IMR-90 (cell line): ENCODE results near the gene MAP3K13. TPM values are rescaled to one million over a fixed set of nuclear protein-coding genes. Genes with fewer than 3 reads are reported as not detected.
"Not testable (repeated sequence)": the region's sequence is repeated elsewhere in the genome, so short reads cannot be mapped to it uniquely, and the experiment has no call there.

Experiments used
- ATAC-seq: fragments of 200-7000 bp; cut with Tn5 transposase; 2 replicates; pipeline ENCODE4 v1.9.1; 2020; ENCODE audit warnings: low read depth, mild to moderate bottlenecking, moderate library complexity
- BruUV-seq: library from RNA; stranded (reverse); fragments of 400-500 nt; replicated peaks from 2 replicates; lab custom pipeline; 2021; lab: Mats Ljungman, UMichigan
- CTCF ChIA-PET: fragments of 300-600 bp; formaldehyde crosslinking; extraction: SDS; loops from one replicate; lab custom pipeline; 2021; ENCODE audit warnings: antibody characterized with exemption; lab: Yijun Ruan, JAX
- POLR2A ChIA-PET: fragments of 300-600 bp; sonication (Branson Sonifier 250); formaldehyde crosslinking; loops from one replicate; lab custom pipeline; 2022; ENCODE audit warnings: antibody characterized with exemption; ENCODE audit not compliant: unreplicated experiment; lab: Charles Lee
- DNase-seq: peaks from one replicate; pipeline ENCODE4 v3.0.0; 2013
- H2AFZ ChIP-seq: replicated peaks from 2 replicates; pipeline ENCODE3; 2013; ENCODE audit warnings: low read length, mild to moderate bottlenecking; ENCODE audit not compliant: poor library complexity
- H2AK5ac ChIP-seq: 2 replicates; pipeline ENCODE4 v1.6.1; 2013; ENCODE audit warnings: low read depth, low read length, inconsistent platforms
- H2AK9ac ChIP-seq: replicated peaks from 2 replicates; pipeline ENCODE3; 2013; ENCODE audit warnings: mild to moderate bottlenecking, low read depth, low read length, moderate library complexity; ENCODE audit not compliant: poor library complexity
- H2BK120ac ChIP-seq: 2 replicates; pipeline ENCODE4 v1.6.1; 2013; ENCODE audit warnings: low read depth, low read length, inconsistent platforms
- H2BK15ac ChIP-seq: 3 replicates; pipeline ENCODE4 v1.6.1; 2013; ENCODE audit warnings: low read depth, low read length, inconsistent platforms
- H2BK20ac ChIP-seq: 2 replicates; pipeline ENCODE4 v1.6.1; 2013; ENCODE audit warnings: low read depth, mild to moderate bottlenecking, inconsistent platforms, low read length, moderate library complexity
- H2BK5ac ChIP-seq: 2 replicates; pipeline ENCODE4 v1.6.1; 2013; ENCODE audit warnings: mild to moderate bottlenecking, low read depth, low read length, inconsistent platforms; ENCODE audit not compliant: poor library complexity, severe bottlenecking
- H3K14ac ChIP-seq: replicated peaks from 2 replicates; pipeline ENCODE4 v1.6.1; 2013; ENCODE audit warnings: low read depth, low read length, inconsistent platforms
- H3K18ac ChIP-seq: 2 replicates; pipeline ENCODE4 v1.6.1; 2013; ENCODE audit warnings: low read depth, low read length, control low read depth
- H3K23ac ChIP-seq: 2 replicates; pipeline ENCODE4 v1.6.1; 2013; ENCODE audit warnings: low read depth, low read length, inconsistent platforms
- H3K27ac ChIP-seq: 2 replicates; pipeline ENCODE4 v1.5.1; 2013; ENCODE audit warnings: mild to moderate bottlenecking, control low read depth, low read length; ENCODE audit not compliant: insufficient read depth
- H3K27me3 ChIP-seq: 2 replicates; pipeline ENCODE4 v1.6.1; 2013; ENCODE audit warnings: low read length; ENCODE audit not compliant: control insufficient read depth, insufficient read depth
- H3K36me3 ChIP-seq: 2 replicates; pipeline ENCODE4 v1.6.1; 2013; ENCODE audit warnings: low read length, mixed read lengths; ENCODE audit not compliant: control insufficient read depth, insufficient read depth
- H3K4ac ChIP-seq: 2 replicates; pipeline ENCODE4 v1.6.1; 2013; ENCODE audit warnings: low read depth, low read length, inconsistent platforms
- H3K4me1 ChIP-seq: 2 replicates; pipeline ENCODE4 v1.6.1; 2013; ENCODE audit warnings: low read length, mixed read lengths; ENCODE audit not compliant: control insufficient read depth, insufficient read depth
- H3K4me2 ChIP-seq: 2 replicates; pipeline ENCODE4 v1.6.1; 2013; ENCODE audit warnings: low read depth, mild to moderate bottlenecking, control low read depth, low read length, moderate library complexity
- H3K4me3 ChIP-seq: 2 replicates; pipeline ENCODE4 v1.5.1; 2013; ENCODE audit warnings: low read depth, mild to moderate bottlenecking, control low read depth, low read length, moderate library complexity; ENCODE audit not compliant: insufficient read depth
- H3K56ac ChIP-seq: 2 replicates; pipeline ENCODE4 v1.6.1; 2013; ENCODE audit warnings: low read length, inconsistent platforms; ENCODE audit not compliant: insufficient read depth; ENCODE audit errors: extremely low read depth
- H3K79me1 ChIP-seq, 2 experiments: 2 replicates each; pipeline ENCODE4 v1.6.1; 2013; ENCODE audit warnings: low read length in 2 of 2, inconsistent platforms in 1 of 2, low read depth in 1 of 2
- H3K9ac ChIP-seq: 2 replicates; pipeline ENCODE4 v1.6.1; 2013; ENCODE audit warnings: low read depth, low read length, control low read depth
- H3K9me1 ChIP-seq: 2 replicates; pipeline ENCODE4 v1.6.1; 2013; ENCODE audit warnings: low read length, inconsistent platforms; ENCODE audit not compliant: insufficient read depth
- H3K9me3 ChIP-seq: 2 replicates; pipeline ENCODE4 v1.6.1; 2013; ENCODE audit warnings: low read length; ENCODE audit not compliant: control insufficient read depth, insufficient read depth
- H4K20me1 ChIP-seq: 2 replicates; pipeline ENCODE4 v1.6.1; 2013; ENCODE audit warnings: low read length, inconsistent platforms; ENCODE audit not compliant: insufficient read depth
- H4K5ac ChIP-seq: 2 replicates; pipeline ENCODE4 v1.6.1; 2013; ENCODE audit warnings: mild to moderate bottlenecking, low read depth, low read length, control low read depth
- H4K8ac ChIP-seq, 2 experiments: 2 replicates each; pipeline ENCODE4 v1.6.1; 2013; ENCODE audit warnings: low read depth in 2 of 2, low read length in 2 of 2, control low read depth in 1 of 2, inconsistent platforms in 1 of 2
- H4K91ac ChIP-seq: 2 replicates; pipeline ENCODE4 v1.6.1; 2013; ENCODE audit warnings: low read depth, low read length, inconsistent platforms; ENCODE audit not compliant: insufficient read depth
- CHD1 ChIP-seq: IDR thresholded peaks from 2 replicates; pipeline ENCODE4 v1.6.1; 2012; ENCODE audit warnings: low read depth, low read length, improper control_type of control experiment
- POLR2A ChIP-seq: IDR thresholded peaks from 2 replicates; pipeline ENCODE4 v1.6.1; 2012; ENCODE audit warnings: mild to moderate bottlenecking, low read depth, low read length
- RAD21 ChIP-seq: IDR thresholded peaks from 2 replicates; pipeline ENCODE4 v1.6.1; 2012; ENCODE audit warnings: low read length, improper control_type of control experiment
- WGBS, 2 experiments: methylation state at CpG; one replicate each; pipeline versions ENCODE4 v1.1.5 to v1.1.7; 2013; ENCODE audit warnings: missing lambda C conversion rate in 2 of 2; ENCODE audit not compliant: insufficient read length in 1 of 2; ENCODE audit errors: extremely low coverage in 2 of 2; 5-methylcytosine and 5-hydroxymethylcytosine counted together
- dilution Hi-C: fragments of 300-500 bp; cut with HindIII; formaldehyde crosslinking; loops from one replicate; pipeline ENCODE4 v1.14.3; 2018; ENCODE audit warnings: low sequenced_read_pairs; ENCODE audit not compliant: unreplicated experiment
- in situ Hi-C: fragments of 300-500 bp; cut with MboI; formaldehyde crosslinking; loops from 3 replicates; pipeline ENCODE4 v1.14.3; 2019; ENCODE audit warnings: low sequenced_read_pairs, inconsistent platforms, mixed read lengths
- intact Hi-C: fragments of 100-400 bp; cut with micrococcal nuclease; formaldehyde crosslinking; loops from 2 replicates; pipeline ENCODE4 v1.10.0; 2022
- polyA plus RNA-seq, 3 experiments: library from polyadenylated mRNA; depleted of rRNA; stranded (reverse); fragments of >200 nt; gene quantifications; 2 replicates each; pipeline ENCODE4 v1.2.3, GENCODE V29; 2012; ENCODE audit warnings: low replicate concordance in 1 of 3
- total RNA-seq: library from RNA; depleted of rRNA; stranded (reverse); fragments of >200 nt; gene quantifications from 2 replicates; pipeline ENCODE4 v1.2.3, GENCODE V29; 2012

The MAP3K13 gene
- total and polyA plus RNA-seq, 2 of the 4 experiments (the other 2 are of a cell fraction), result 9.9 to 17.6 TPM

- DNase-seq (peak; percentile 2), ATAC-seq (no peak)
- in situ Hi-C loops, result no loop called here
- H3K23ac ChIP-seq, result no peak overlapping the region
- WGBS, 2 experiments, result 87% methylated on average over 3 of the region's 15 CpGs; no CpG with 5 or more reads in 1 of the 2 experiments
- H3K9ac ChIP-seq, result no peak overlapping the region
- H4K20me1 ChIP-seq, result no peaks in the 10 kb centered on the region
- H3K56ac ChIP-seq, result no peak overlapping the region
- H3K18ac ChIP-seq, result no peak overlapping the region
- H2BK15ac ChIP-seq, result no peak overlapping the region
- H3K36me3 ChIP-seq, result peaks cover 10% of the 10 kb centered on the region
- no peak overlapping the region for H4K91ac ChIP-seq
- dilution Hi-C loops, result no loop called here
- no peak overlapping the region for H2AK5ac ChIP-seq
- no peak overlapping the region for H4K8ac ChIP-seq
- no peaks in the 10 kb centered on the region for H3K9me3 ChIP-seq
- no peak overlapping the region for H3K4ac ChIP-seq
- H3K27me3 ChIP-seq, result no peaks in the 10 kb centered on the region
- intact Hi-C loops, result no loop called here
- H3K4me2 ChIP-seq, result no peak overlapping the region
- H2AFZ ChIP-seq, result no peak overlapping the region
- ChIA-PET POLR2A (no interaction called here), CTCF (no interaction called here)
- H3K9me1 ChIP-seq, result no peaks in the 10 kb centered on the region
- no peak overlapping the region for H2BK20ac ChIP-seq
- H3K27ac ChIP-seq, result no peak overlapping the region
- H2AK9ac ChIP-seq, result no peak overlapping the region
- TF ChIP-seq RAD21 (no peak), POLR2A (no peak), CHD1 (no peak)
- no peaks in the 10 kb centered on the region for H3K4me1 ChIP-seq
- H3K79me1 ChIP-seq, result no peaks in the 10 kb centered on the region
- no TSS peak for BruUV-seq
- H3K4me3 ChIP-seq, result no peak overlapping the region
- H2BK5ac ChIP-seq, result no peak overlapping the region
- H2BK120ac ChIP-seq, result no peak overlapping the region
- H3K14ac ChIP-seq, result no peak overlapping the region
- no peak overlapping the region for H4K5ac ChIP-seq
These were observed 110.4 kb downstream of the MAP3K13 start for GRCh38 chr3:185473290-185473815.

- H4K8ac ChIP-seq, H3K27me3 ChIP-seq, H3K14ac ChIP-seq, H3K4me2 ChIP-seq, DNase-seq, H4K20me1 ChIP-seq, H2BK20ac ChIP-seq, BruUV-seq, H3K4me3 ChIP-seq, H3K36me3 ChIP-seq, H3K27ac ChIP-seq, intact Hi-C loops, in situ Hi-C loops, H3K4ac ChIP-seq, H4K91ac ChIP-seq, H2BK15ac ChIP-seq, H3K56ac ChIP-seq, H2AFZ ChIP-seq, H2AK5ac ChIP-seq, H3K9me3 ChIP-seq, H2BK120ac ChIP-seq, H3K18ac ChIP-seq, H3K9ac ChIP-seq, H4K5ac ChIP-seq, H3K9me1 ChIP-seq, H3K23ac ChIP-seq, H2AK9ac ChIP-seq, ATAC-seq, H3K4me1 ChIP-seq, dilution Hi-C loops, H2BK5ac ChIP-seq, H3K79me1 ChIP-seq, POLR2A ChIA-PET, CTCF ChIA-PET: not testable (repeated sequence)
- WGBS, 2 experiments, result 94% methylated on average over 3 of the region's 6 CpGs; no CpG with 5 or more reads in 1 of the 2 experiments
These were observed 112.0 kb downstream of the MAP3K13 start for GRCh38 chr3:185474922-185475321.
